GM19468 (cell line): ENCODE results near the gene ANKRD42.

Experiments used
- ATAC-seq: cut with Tn5 transposase; IDR thresholded peaks from one replicate; pipeline ENCODE4 v1.9.1; 2021; ENCODE audit warnings: mild to moderate bottlenecking, moderate library complexity, moderate number of reproducible peaks; ENCODE audit not compliant: unreplicated experiment; ENCODE audit errors: extremely low read depth

The ANKRD42 gene

DNA sequence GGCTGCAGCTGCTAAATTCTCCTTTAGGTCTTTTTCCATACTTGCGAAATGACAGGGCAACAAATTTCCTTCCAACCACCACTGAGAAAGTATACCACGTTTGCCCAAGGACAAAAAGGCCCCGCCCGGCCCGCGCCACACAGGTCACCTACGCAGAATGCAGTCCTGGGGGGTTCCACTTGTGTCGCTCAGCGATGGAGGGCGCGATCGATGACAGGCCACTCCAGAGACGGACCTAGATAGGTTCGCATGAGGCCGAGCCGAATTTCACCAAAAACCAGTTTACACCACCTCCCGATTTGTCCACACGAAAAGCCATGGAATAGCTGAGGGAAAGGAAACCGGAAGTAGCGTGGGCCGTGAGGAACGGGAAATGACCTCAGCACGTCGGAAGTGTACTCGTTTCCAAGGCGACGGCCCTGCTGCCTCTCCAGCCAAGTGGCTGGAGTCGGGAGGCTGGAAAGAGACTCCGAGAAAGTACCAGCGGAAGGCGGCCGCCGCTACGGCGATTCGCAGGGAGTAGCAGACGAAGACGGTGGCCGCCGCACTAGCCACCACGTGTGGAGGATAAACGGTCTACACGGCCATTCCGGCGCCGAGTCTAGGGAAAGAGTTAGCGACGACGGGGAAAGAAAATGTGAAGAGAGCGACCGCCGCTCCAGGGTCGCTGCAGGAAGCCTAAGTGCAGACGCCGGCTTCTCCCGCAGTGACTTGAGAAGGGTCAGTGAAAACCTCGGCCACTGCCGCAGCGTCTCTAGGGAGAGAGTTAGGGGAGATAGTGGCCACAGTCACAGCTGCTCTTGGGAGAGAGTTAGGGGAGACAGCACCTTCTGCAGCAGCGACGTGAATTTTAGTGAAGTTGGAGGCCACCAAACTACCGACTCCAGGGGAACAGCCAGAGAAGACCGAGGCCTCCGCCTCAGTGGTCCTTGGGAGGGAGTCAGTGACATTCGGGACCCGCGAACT is at the start of gene ANKRD42:
Gene ANKRD42 (plus strand): TSS at position 398 of the 966 bp plus-strand sequence. CDS start 959 bp downstream, outside the sequence.
- peak; percentile 86 for ATAC-seq

DNA sequence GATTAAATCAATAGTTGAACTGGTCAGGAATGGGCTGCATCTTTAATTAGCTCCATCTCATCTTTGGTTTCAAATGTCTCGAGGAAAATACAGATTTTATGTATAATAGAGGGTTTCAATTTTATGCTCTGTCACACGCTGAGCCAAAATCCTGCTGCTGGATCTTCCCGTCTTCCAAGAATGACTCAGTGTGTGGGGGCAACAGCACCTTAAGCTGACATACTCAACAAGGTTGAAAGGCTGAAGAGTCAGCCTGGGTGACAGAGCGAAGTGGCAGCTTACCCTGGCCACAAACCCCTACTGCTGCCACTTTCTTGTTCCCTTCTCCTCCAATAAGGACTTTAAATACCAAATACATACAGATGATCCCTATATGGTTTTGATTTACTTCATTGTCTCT is 45.6 kb upstream of the ANKRD42 start:
- ATAC-seq = no peak

DNA sequence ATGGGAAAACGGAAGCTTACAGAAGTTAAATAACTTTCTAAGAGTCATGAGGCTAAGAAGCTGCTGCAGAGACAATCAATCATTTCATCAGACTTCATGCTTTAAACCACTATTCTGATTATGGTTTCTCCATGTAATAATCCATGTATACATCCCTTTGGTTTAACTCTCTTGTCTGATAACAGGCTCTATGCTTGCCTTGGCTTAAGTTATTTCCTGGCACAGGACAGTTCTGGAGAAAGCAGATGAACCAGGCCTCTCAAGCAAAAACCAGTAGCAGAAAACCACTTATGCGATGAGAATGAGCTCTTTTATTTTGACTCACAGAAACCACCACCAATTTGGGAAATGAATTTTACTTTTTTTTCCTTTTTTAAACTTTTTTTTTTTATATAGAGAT is 43.1 kb upstream of the ANKRD42 start:
- ATAC-seq = no peak

DNA sequence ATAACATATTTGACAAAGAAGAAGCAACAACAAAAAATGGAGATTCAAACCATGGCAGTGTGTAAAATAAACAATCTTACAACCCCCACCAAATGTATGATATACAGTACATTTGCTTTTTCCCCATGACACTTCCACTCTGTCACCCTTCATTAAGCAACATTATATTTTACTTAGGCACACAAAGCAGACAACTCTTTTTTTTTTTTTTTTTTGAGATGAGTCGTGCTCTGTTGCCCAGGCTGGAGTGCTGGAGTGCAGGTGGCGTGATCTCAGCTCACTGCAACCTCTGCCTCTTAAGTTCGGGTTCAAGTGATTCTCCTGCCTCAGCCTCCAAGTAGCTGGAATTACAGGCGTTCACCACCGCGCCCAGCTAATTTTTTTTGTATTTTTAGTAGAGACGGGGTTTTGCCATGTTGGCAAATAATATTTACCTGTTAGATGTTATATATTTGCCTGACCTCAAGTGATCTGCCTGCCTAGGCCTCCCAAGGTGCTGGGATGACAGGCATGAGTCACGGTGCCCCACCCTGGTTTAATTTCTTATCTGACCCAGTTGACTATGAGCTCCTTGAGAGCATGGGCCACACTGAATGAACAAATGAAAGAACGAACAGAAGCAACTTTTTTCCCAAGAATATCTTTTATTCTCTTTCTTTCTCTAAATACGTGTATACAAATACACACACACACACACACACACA is 42.1 kb upstream of the ANKRD42 start:
- no peak for ATAC-seq

DNA sequence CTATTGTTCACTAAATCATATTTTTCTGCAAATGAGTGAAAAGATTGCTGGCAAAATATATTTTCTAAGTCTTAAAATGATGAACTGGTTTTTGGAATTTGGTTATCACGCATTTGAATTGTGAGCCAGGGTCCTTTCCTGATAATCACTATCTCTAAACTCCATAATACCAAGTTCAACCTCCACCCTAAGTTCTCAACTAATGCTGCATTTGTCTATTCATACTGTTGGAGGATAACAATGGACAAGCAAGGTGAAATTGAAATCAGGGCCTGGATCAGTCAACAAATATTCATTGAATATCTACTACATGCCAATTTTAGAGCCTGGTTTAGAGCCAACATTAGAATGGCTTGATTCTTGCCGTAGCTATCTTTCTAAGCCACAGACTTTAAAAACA is 41.2 kb upstream of the ANKRD42 start:
- no peak for ATAC-seq

DNA sequence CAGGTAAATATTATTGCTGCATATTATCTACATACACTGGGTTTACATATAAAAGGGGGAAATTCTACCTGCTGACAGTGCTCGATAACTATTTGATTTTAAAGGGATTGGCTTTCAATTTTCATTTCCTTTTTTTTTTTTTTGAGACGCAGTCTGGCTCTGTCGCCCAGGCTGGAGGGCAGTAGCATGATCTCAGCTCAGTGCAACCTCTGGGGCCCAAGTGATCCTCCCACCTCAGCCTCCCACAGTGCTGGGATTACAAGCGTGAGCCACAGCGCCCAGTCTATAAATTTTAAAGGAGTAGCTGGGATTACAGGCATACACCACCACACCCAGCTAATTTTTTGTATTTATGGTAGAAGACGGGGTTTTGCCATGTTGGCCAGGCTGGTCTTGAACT is 39.7 kb upstream of the ANKRD42 start:
- ATAC-seq = no peak

DNA sequence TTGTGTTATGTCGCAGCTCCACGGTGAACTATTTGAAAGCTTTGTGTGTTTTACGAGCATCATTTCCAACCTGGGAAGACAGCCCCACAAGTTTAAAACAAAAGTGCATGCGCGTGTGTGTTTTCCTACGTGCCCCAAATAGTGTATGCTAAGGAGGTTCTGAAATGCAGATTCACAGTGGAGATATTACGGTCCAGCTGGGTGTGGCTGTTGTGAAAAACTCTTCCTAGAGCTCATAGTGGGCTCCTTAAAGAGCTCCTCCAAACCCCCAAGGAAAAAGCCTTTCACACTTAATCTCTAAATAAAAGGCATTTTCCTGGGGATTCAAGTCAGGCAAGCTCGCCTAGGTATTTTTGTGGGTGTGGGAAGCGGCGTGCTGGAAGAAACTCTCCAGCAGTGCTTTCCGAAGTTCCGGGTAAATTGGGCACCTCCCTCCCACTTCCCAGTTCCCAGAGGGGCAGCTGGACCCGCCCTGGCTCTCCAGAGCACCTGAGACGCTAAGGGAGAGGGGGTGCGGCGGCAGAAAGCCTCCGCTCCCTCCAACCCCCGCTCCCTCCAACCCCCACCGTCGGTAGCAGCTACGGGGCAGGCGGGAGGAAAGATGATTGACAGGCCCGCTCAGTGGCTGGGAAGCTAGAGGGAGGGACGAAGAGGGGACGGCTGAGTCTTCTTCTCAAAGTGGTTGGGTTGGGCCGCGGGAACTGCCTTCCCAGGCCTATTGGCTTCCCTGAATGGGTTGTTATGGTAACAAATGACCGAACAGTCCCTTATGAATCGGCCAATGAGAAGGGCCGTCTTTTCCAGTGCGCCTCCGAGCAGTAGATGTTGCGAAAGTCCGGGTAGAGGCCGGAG is 37.1 kb upstream of the ANKRD42 start:
- ATAC-seq = peak; percentile 95

DNA sequence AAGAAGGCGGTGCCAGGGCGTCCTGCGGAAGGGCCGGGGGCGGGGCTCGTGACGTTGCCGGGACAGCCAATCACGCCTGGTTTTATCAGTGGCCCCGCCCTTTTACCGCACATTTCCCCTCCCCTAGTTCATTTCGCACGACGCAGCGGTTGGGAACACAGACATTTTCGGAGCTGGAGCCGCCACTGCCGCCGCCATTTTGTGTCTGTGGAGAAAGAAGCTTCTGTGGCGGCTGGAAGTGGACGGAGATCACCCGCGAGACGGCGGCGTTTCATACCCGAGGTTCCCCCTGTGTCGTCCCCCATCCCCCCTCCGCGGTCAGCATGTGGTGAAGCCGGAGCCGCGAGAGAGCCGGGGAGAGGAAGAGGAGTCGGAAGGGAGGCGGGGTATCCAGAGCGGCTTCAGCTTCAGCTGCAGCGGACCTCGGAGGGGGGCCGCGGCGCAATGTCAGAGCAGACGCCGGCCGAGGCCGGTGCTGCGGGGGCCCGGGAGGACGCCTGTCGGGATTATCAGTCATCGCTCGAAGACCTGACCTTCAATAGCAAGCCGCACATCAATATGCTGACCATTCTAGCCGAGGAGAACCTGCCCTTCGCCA is 36.4 kb upstream of the ANKRD42 start, which contains the start of gene PCF11:
Gene PCF11 (plus strand): TSS at position 136 of the 598 bp plus-strand sequence. CDS start 309 bp downstream, at position 445.
- ATAC-seq = no peak

DNA sequence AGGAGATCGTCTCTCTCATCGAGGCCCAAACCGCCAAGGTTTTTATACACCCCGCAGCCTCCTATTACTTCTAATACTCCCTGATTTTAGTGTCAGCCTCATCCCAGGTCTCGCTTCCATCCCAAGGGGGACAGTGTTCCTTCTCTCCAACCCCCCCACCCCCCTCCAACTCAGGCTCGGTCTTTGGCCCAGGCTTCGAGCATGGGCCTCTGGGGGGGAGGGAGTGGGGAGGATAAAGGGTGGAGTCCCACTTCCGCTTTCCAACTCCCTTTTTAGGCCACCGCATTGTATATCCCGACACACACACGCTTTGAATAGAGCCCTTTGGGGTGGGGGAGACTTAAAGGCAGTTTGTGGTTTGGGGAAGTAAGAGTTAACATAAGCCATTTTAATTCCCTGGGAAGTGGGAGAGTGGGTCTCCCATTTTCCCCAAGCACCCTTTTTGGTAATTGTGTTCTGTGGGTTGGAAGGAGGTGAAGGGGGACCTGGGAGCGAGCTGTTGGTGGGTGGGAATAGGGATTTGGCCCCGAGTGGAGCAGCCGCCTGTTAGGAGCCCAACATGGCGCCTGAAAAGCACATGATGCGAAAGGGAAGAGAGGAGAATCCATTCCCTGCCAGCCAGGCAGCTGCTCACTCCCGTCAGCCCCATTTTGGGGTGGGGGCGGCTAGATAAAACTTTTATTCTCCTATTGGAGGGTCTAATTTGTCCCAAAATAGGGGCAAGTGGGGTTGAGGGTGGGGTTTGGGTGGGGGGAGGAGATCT is 35.7 kb upstream of the ANKRD42 start:
- ATAC-seq = no peak

DNA sequence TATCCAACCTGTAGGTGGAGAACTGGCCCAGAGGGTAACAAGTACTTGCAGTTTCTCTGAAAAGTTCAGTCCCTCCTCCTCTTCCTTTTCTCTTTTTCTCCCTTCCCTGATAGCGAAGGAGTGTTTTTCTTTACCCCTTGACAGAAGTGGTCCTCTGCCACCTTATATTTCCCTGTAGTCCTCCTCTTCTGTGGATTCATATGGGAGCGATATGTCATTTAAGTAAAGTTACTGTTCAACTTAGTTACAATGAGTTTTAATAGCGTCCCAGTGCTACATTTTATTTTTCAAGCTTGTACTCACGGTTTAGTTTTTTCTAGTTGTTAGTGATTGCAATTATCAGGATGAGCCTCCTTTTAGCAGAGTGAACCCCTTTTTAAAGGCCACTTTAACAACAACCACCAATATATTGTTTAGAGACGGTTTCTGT is 35.1 kb upstream of the ANKRD42 start:
- ATAC-seq = no peak

DNA sequence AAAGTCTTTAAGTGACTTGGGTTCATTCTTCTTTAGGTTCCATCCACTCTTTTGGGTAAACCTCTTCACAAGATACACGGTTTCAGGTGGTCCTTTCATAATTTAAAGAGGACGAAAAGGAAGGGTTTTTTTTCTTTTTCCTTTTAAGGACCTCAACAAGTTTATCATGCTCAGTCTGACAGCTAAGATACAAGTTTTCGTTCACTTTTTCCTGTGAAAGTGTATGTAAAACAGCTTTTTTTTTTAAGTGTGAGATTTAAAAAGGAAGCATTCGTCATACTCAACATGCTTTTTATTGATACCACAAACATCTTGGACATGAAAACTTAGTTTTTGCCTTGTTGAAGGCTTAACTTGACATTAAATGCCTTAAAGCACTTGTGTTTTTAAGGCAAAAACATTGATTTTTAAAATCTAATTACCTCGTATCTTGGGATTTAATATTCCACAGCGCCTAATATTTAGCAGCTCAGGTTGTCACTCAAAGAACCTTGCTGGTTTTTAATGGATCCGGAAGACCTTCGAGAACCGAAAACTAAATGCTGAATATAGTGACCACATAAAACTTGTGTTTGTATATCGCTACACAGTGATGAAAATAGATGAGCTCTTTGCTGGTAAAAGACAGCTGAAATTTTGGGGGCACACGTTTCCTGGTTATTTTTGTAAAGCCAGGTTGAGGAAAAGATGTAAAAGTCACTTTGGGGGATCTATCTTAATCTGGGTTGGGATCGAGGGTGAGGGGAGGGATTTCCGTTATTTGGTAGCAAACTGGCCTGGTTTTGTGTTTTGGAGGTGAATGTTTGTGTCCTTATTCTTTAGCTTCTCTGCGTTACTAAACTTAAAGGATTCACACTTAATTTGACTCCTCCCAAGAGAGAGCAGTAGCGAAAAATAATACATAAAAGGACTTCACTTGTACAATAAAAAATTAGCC is 34.3 kb upstream of the ANKRD42 start:
- no peak for ATAC-seq

DNA sequence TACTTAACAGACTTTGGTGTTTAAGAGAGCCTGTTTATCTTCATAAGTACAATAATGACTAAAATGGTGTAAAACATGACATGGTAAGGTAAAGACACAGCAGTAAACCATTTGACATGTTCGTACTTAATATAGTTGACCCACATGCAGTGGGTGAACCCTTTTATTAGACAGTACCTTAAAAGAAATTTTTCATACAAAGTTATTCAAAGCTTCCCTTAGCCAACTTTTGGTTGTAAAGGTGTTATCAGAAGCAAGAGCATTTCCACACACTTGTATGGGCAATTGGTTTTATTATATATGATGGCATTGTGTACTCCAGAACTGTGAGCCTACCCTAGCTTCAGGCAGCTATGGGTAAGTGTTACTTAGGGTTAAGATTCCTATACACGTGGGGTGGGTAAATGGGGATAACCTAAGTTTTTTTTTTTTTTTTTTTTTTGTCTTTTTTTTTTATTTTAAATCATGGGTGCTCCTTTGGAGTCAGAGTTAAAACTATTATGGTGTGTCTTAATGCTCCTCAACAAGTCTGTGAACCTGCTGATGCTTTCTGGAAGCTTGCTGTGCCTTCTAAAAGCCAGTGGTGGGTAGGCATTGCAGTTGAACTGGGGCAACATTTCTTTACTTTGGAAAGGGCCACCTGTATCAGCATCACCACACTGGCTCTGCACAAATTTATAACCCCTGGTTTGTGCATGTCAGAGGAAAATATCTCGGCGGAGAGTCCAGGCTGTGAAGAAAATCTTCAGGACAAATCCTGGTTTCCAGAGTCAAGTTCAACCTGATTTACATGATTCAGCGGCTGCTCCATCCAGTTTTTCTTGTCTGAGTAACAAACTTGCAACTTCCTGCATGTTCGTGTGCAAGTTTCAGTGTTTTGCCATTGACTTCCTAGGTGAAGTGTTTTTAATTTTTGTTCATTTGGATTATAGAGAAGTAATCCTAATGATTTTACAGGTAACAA is 33.3 kb upstream of the ANKRD42 start:
- ATAC-seq = no peak

DNA sequence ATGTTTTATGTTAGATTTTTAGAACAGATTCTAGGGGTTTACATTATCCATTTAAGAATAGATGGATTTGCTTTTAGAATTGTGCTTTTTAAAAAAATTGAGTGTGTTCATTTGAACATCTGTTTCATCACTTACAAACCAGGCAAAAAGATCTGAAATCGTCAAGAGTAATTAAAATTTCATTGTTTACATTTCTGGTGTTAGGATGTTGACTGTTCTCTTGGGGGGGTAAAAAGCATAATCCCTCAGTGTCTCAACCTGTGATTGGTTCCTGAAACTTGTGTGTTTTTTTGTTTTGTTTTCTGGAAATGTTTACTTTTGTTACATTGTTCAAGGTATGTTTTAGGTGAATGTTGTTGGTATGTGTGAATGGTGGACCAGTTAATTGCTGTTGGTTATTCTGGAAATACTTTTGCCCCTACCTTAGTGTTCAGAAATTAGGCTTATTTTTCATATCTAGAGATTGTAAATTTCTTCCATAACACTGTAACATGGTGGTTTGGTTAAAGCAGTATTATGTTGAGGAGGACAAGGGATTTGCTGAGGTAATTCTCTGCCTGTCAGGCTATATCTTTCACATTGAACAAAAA is 31.8 kb upstream of the ANKRD42 start:
- no peak for ATAC-seq

DNA sequence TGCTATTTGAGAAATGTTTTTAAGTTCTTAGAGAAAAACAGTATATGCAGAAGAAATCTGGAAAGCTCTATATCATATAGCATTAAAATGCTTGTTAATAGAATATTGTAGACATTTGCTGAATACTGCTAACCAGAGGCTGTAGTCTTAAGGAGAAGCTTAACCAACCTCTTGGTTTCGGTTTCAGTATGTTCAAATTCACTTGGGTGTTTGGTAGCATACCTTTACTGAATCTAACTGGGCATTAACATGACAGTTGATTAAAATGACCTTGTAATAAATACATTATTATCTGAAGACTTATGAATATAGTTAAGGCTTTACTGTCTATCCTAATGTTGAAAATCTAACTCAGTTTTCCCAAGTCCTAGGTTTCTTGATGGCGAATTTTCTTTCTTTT is 31.1 kb upstream of the ANKRD42 start:
- ATAC-seq = no peak

DNA sequence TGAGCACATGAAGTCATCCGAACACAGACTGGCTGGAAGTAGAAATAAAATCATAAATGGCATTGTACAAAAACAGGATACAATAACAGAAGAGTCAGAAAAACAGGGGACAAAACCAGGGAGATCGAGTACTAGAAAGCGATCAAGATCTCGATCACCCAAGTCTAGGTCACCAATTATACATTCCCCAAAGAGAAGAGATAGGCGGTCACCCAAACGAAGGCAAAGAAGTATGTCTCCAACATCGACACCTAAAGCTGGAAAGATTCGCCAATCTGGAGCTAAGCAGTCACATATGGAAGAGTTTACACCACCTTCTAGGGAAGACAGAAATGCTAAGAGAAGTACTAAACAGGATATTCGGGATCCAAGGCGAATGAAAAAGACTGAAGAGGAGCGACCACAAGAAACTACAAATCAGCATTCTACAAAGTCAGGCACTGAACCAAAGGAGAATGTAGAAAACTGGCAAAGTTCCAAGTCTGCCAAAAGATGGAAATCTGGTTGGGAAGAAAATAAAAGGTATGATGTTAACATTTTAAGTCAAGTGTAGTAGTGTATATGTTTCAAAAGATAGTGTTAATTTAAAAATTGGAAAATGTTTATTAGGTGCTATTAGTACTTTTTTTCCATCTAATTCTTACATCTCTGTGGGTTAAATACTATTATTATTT is 27.2 kb upstream of the ANKRD42 start:
- no peak for ATAC-seq

DNA sequence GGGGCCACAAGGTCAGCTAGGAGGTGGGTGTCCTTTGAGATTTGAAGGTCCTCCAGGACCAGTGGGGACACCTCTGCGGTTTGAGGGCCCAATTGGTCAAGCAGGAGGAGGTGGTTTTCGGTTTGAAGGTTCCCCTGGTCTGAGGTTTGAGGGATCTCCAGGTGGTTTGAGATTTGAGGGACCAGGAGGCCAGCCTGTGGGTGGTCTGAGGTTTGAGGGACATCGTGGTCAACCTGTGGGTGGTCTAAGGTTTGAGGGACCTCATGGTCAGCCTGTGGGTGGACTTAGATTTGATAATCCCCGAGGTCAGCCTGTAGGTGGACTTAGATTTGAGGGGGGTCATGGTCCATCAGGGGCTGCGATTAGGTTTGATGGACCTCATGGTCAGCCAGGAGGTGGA is 24.8 kb upstream of the ANKRD42 start:
- no peak for ATAC-seq
